SJSA1 (cell line): Measurements from ENCODE around the gene ZNF507. TPM values are rescaled to one million over a fixed set of nuclear protein-coding genes. Genes with fewer than 3 reads are reported as not detected.
"Not testable (repeated sequence)": the region's sequence is repeated elsewhere in the genome, so short reads cannot be mapped to it uniquely, and the experiment has no call there.

Source experiments
- DNase-seq, 2 experiments: peaks; one replicate each; pipeline ENCODE4 v3.0.0-alpha.2; 2015 to 2020; ENCODE audit warnings: low spot score in 2 of 2, low read depth in 1 of 2
- H3K27ac ChIP-seq: fragments of 250-450 bp; sonication (Bioruptor Pico); 2 replicates; pipeline ENCODE4 v1.5.1; 2020; ENCODE audit warnings: mild to moderate bottlenecking, moderate library complexity
- H3K27me3 ChIP-seq: fragments of 250-450 bp; sonication (Bioruptor Pico); replicated peaks from 2 replicates; pipeline ENCODE4 v1.5.1; 2020; ENCODE audit warnings: mild to moderate bottlenecking, moderate library complexity
- H3K36me3 ChIP-seq: fragments of 250-450 bp; sonication (Bioruptor Pico); 2 replicates; pipeline ENCODE4 v1.5.1; 2020; ENCODE audit warnings: mild to moderate bottlenecking
- H3K4me1 ChIP-seq: fragments of 250-450 bp; sonication (Bioruptor Pico); replicated peaks from 2 replicates; pipeline ENCODE4 v1.6.1; 2021; ENCODE audit warnings: mild to moderate bottlenecking
- H3K4me3 ChIP-seq: fragments of 250-450 bp; sonication (Bioruptor Pico); 2 replicates; pipeline ENCODE4 v1.5.1; 2020; ENCODE audit warnings: mild to moderate bottlenecking
- H3K9me3 ChIP-seq: fragments of 250-450 bp; sonication (Bioruptor Pico); replicated peaks from 2 replicates; pipeline ENCODE4 v1.5.1; 2020; ENCODE audit warnings: mild to moderate bottlenecking
- total RNA-seq: library from RNA; depleted of rRNA; stranded (reverse); fragments of >200 nt; shearing (Covaris generic); gene quantifications from 2 replicates; pipeline ENCODE4 v1.2.3, GENCODE V29; 2014; rRNA removed

The ZNF507 gene
- total RNA-seq, 1 experiment from 2014 or later, result 8.1 TPM

DNA sequence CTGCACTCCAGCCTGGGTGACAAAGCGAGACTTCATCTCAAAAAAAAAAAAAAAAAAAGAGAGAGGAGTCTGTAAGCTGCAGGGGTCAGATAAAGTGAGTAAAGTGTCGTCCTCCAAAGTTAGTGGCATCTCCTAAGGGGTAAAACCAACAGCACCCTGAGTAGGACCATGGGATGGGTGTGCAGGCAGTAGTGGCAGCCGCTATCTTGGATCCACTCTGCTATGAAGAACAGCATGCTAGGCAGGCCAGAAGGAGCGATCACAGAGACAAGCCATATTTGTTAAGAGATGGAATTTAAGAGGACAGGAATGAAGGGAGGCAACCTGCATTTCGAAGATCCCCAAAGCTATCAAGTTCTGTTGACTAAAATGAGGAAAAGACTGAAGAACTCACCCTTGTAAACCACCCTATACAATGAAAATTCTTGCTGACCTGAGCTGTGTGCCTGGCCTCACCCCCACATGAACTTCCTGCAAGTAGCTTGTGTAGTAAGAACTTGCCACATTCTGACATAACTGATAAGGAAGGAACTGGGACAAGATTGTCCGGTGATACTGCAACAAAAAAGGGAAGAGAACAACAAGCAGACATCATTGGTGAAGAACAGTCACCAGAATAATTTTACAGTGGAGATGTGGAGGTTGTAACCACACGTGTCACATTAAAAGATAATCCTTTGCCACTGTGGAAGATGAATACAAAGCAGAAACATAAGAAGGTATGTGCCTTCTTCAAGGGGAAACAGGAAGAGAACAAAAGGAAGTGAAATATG, 76.4 kb downstream of the ZNF507 start:
- DNase-seq, result no peak
- H3K36me3 ChIP-seq, result peaks cover 29% of the 10 kb centered on the region
- no peaks in the 10 kb centered on the region for H3K9me3 ChIP-seq
- no peak overlapping the region for H3K4me3 ChIP-seq
- H3K4me1 ChIP-seq, result no peaks in the 10 kb centered on the region
- no peak overlapping the region for H3K27ac ChIP-seq
- H3K27me3 ChIP-seq, result no peaks in the 10 kb centered on the region

- Histone ChIP-seq H3K9me3 (no peaks in the 10 kb centered on the region), H3K27me3 (no peaks in the 10 kb centered on the region), H3K27ac (no peak overlapping the region), H3K4me1 (no peaks in the 10 kb centered on the region), H3K36me3 (peaks cover 28% of the 10 kb centered on the region), H3K4me3 (no peak overlapping the region)
- DNase-seq, result no peak
Measured at GRCh38 chr19:32422435-32422834, 77.0 kb downstream of the ZNF507 start.

GRCh38 chr19:32423944-32424343, 78.5 kb downstream of the ZNF507 start:
- H3K9me3 ChIP-seq, H3K4me1 ChIP-seq, H3K27ac ChIP-seq, H3K4me3 ChIP-seq, H3K27me3 ChIP-seq, DNase-seq: not testable (repeated sequence)
- H3K36me3 ChIP-seq, result peaks cover 31% of the 10 kb centered on the region

DNA sequence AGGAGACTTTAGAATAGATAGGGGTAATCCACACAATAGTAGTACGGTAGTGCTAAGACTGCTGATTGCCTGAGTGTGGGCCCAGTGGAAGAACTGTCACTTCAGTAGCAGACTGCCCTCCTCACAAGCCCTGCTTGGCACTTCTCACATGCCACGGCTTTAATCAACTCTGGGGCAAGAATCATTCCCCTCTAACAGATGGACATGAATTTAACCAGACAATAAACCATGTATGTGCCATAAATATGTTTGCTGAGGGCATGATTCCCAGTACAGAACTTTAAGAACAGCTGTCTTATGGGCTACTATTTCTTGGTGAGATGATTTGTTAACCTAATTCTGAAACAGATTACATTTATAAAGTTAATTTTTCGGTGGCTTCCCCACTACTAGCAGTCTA, 82.1 kb downstream of the ZNF507 start:
- no peak overlapping the region for H3K4me3 ChIP-seq
- H3K36me3 ChIP-seq, result peaks cover 23% of the 10 kb centered on the region
- no peak overlapping the region for H3K27ac ChIP-seq
- H3K4me1 ChIP-seq, result no peaks in the 10 kb centered on the region
- no peaks in the 10 kb centered on the region for H3K9me3 ChIP-seq
- H3K27me3 ChIP-seq, result no peaks in the 10 kb centered on the region
- DNase-seq, result no peak

DNA sequence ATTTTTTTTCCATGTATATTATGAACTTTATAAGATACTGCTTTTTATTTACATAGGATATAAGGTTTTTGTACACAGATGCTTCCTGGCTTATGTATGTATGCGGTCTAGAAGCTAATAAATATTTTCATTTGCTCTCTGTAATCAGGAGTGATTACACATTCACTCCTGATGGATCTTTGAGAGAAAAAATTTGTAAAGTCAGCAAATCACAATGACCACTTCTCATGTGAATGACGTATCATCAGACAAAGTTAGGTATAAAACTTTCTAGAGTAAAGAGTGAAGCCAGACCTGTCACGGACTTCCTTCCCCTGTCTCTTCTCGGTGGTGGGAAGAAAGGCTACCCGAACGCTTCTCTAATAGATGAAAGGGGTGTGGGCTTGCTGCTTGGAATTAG, 91.3 kb downstream of the ZNF507 start:
- H3K4me1 ChIP-seq, result no peaks in the 10 kb centered on the region
- no peak overlapping the region for H3K27ac ChIP-seq
- no peak overlapping the region for H3K4me3 ChIP-seq
- no peaks in the 10 kb centered on the region for H3K9me3 ChIP-seq
- no peak for DNase-seq
- peaks cover 39% of the 10 kb centered on the region for H3K36me3 ChIP-seq
- H3K27me3 ChIP-seq, result no peaks in the 10 kb centered on the region

DNA sequence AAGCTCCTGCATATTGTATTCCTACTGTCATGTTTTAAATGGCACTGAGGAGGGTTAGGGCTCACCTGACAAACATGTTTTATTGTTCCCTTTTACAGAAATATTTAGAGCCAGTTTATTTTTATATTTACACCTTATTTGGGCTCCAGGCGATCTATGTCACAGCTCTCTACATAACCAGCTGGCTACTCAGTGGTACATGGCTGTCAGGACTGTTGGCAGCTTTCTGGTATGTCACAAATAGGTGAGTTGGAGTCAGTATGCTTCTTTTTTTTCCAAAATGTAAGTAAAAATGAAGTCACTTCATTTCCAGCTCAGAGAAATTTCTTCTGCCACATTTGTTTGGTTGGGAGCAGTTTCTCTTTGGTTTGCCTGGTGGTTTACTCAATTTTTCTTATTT, 91.7 kb downstream of the ZNF507 start:
- Histone ChIP-seq H3K9me3 (no peaks in the 10 kb centered on the region), H3K27me3 (no peaks in the 10 kb centered on the region), H3K27ac (no peak overlapping the region), H3K4me3 (no peak overlapping the region), H3K4me1 (no peaks in the 10 kb centered on the region), H3K36me3 (peaks cover 39% of the 10 kb centered on the region)
- no peak for DNase-seq

Other genes starting within 250 kb of the ZNF507 start
- 15.3 and 34.0 TPM in 2 replicates for gene DPY19L3, start 60.2 kb downstream of the ZNF507 start, total RNA-seq
- gene PDCD5, start 235.6 kb downstream of the ZNF507 start, total RNA-seq, result 212 and 277 TPM in 2 replicates